ENCODE measurements around the gene TMEM163.

The TMEM163 gene

GRCh38 chr2:134611316-134611715 is 107.5 kb downstream of the TMEM163 start:
- Histone ChIP-seq H3K9me3 (ENCODE audit: control insufficient read depth, insufficient read depth, low read length) (no peaks in the 10 kb centered on the region; the same call in 1 of the 2 replicates), H3K4me3 (ENCODE audit: low read length) (no peak overlapping the region), H3K27ac (ENCODE audit: low read depth, low read length) (no peak overlapping the region), H3F3A (ENCODE audit: control insufficient read depth, insufficient read depth) (no peaks in the 10 kb centered on the region), H3K79me2 (ENCODE audit: control insufficient read depth, low read length) (no peaks in the 10 kb centered on the region), H3K36me3 (ENCODE audit: control insufficient read depth, low read length) (no peaks in the 10 kb centered on the region), H3K9me2 (replicated peaks; ENCODE audit: control insufficient read depth, low read length) (no peaks in the 10 kb centered on the region), H3K4me2 (ENCODE audit: low read length) (no peak overlapping the region), H3K4me1 (ENCODE audit: control insufficient read depth, low read length) (no peaks in the 10 kb centered on the region), H3K27me3 (ENCODE audit: control insufficient read depth, low read length) (no peaks in the 10 kb centered on the region), H4K20me1 (ENCODE audit: control insufficient read depth, insufficient read depth, low read depth, low read length) (no peaks in the 10 kb centered on the region)
- TF ChIP-seq CTCF (IDR thresholded peaks at IDR 0.05; ENCODE audit: low read depth, low read length, poor library complexity, severe bottlenecking) (no peak), EZH2phosphoT487 (IDR thresholded peaks at IDR 0.05; ENCODE audit: borderline replicate concordance, low read length) (no peak)

- Histone ChIP-seq H4K20me1 (ENCODE audit: control insufficient read depth, insufficient read depth, low read depth, low read length) (no peaks in the 10 kb centered on the region), H3K36me3 (ENCODE audit: control insufficient read depth, low read length) (no peaks in the 10 kb centered on the region), H3K9me3 (ENCODE audit: control insufficient read depth, insufficient read depth, low read length) (no peaks in the 10 kb centered on the region; the same call in 1 of the 2 replicates), H3K27ac (ENCODE audit: low read depth, low read length) (no peak overlapping the region), H3K27me3 (ENCODE audit: control insufficient read depth, low read length) (no peaks in the 10 kb centered on the region), H3K4me2 (ENCODE audit: low read length) (no peak overlapping the region), H3K4me3 (ENCODE audit: low read length) (no peak overlapping the region), H3K79me2 (ENCODE audit: control insufficient read depth, low read length) (no peaks in the 10 kb centered on the region), H3F3A (ENCODE audit: control insufficient read depth, insufficient read depth) (no peaks in the 10 kb centered on the region), H3K9me2 (replicated peaks; ENCODE audit: control insufficient read depth, low read length) (no peaks in the 10 kb centered on the region), H3K4me1 (ENCODE audit: control insufficient read depth, low read length) (no peaks in the 10 kb centered on the region)
- TF ChIP-seq EZH2phosphoT487 (IDR thresholded peaks at IDR 0.05; ENCODE audit: borderline replicate concordance, low read length) (no peak), CTCF (IDR thresholded peaks at IDR 0.05; ENCODE audit: low read depth, low read length, poor library complexity, severe bottlenecking) (no peak)
These were observed 107.9 kb downstream of the TMEM163 start for GRCh38 chr2:134610871-134611270.

GRCh38 chr2:134609924-134610513 is 108.8 kb downstream of the TMEM163 start:
- H3K27me3 ChIP-seq (ENCODE audit: control insufficient read depth, low read length), result no peaks in the 10 kb centered on the region
- no peak overlapping the region for H3K27ac ChIP-seq (ENCODE audit: low read depth, low read length)
- H3K4me1 ChIP-seq (ENCODE audit: control insufficient read depth, low read length), result no peaks in the 10 kb centered on the region

More at GRCh38 chr2:134609924-134610513, 108.8 kb downstream of the TMEM163 start:
- Histone ChIP-seq H4K20me1 (ENCODE audit: control insufficient read depth, insufficient read depth, low read depth, low read length) (no peaks in the 10 kb centered on the region), H3K4me2 (ENCODE audit: low read length) (no peak overlapping the region), H3K4me3 (ENCODE audit: low read length) (no peak overlapping the region), H3K79me2 (ENCODE audit: control insufficient read depth, low read length) (no peaks in the 10 kb centered on the region), H3K9me3 (ENCODE audit: control insufficient read depth, insufficient read depth, low read length) (no peaks in the 10 kb centered on the region; the same call in 1 of the 2 replicates), H3F3A (ENCODE audit: control insufficient read depth, insufficient read depth) (no peaks in the 10 kb centered on the region), H3K36me3 (ENCODE audit: control insufficient read depth, low read length) (no peaks in the 10 kb centered on the region), H3K9me2 (replicated peaks; ENCODE audit: control insufficient read depth, low read length) (no peaks in the 10 kb centered on the region)
- TF ChIP-seq CTCF (IDR thresholded peaks at IDR 0.05; ENCODE audit: low read depth, low read length, poor library complexity, severe bottlenecking) (no peak), EZH2phosphoT487 (IDR thresholded peaks at IDR 0.05; ENCODE audit: borderline replicate concordance, low read length) (no peak)

Measured in DOHH2 (cell line).